ENCODE data around the gene PLCH1. TPM values are rescaled to one million over a fixed set of nuclear protein-coding genes. Genes with fewer than 3 reads are reported as not detected.

PLCH1 gene
- total RNA-seq, 1 donor, result 0.36 TPM

DNA sequence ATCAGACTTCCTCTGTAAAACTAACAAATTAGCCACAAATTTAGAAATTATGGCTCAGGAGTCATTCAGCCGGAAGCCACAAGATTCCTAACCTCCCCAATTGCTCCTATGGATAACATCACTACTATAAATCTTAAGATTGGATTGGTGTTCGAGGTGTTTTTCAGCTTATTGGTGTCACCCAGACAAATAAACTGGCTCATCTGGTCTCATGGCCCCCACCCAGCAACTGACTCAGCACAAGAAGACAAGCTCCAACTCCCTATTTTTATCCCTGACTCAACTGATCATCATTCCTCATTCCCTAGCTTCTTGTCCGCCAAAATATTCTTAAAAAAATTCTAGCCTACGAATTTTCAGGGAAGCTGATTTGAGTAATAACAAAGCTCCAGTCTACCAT lies 316.3 kb downstream of the PLCH1 start:
- H3K27ac ChIP-seq (ENCODE audit: low read depth, low read length), result peak overlapping the region; percentile 17

DNA sequence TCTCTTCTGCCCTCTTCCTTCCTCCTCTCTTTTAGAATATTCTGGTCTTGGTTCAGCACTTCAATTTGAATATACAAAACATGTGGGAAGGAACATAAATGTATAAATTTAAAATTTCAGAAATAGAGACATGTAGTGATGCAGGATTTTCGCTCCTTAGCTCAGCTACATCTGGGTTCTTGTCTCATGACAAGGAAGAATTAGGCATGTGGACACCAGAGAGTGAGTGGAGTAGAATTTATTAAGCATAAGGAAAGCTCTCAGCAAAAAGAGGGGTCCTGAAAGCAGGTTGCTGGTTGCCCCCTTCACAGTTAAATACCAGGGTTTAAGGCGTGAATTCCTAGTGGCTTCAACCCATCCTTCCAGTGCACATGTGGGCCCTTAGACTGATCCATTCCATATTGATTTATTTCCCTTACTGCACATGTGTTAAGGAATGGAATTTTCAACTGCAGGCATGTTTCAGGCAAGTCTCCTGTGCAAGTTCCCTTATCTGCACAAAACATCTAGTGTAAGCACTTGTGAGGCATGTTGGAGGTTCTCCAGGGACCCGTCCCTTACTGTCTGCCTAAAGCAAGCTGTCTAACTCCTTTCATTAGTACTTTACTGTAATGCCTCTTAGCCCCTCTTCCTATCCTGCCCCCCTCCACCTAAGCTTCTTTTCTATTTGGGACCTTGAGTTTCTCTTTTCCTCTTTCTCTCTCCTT lies 318.2 kb downstream of the PLCH1 start:
- no peak for TF ChIP-seq CTCF (IDR thresholded peaks at IDR 0.05; ENCODE audit: extremely low read depth, low read depth, low read length)
- H3K79me2 ChIP-seq (ENCODE audit: insufficient read depth, low read length), result no peaks in the 10 kb centered on the region
- H3K27me3 ChIP-seq (ENCODE audit: insufficient read depth, low read length), result no peaks in the 10 kb centered on the region
- peaks cover 2% of the 10 kb centered on the region for H3K4me1 ChIP-seq (ENCODE audit: insufficient read depth, low read length)
- H3K36me3 ChIP-seq (ENCODE audit: insufficient read depth, low read length), result no peaks in the 10 kb centered on the region
- no peak overlapping the region for H3K4me2 ChIP-seq (ENCODE audit: insufficient read depth, low read length)
- H2AFZ ChIP-seq (ENCODE audit: low read length), result no peak overlapping the region
- DNase-seq (ENCODE audit: insufficient read length, low spot score, missing footprints), result no peak
- H3K27ac ChIP-seq (ENCODE audit: low read depth, low read length), result no peak overlapping the region
- H3K9me3 ChIP-seq (ENCODE audit: low read depth, low read length), result peaks cover 6% of the 10 kb centered on the region
- no peak overlapping the region for H3K4me3 ChIP-seq (ENCODE audit: insufficient read depth, low read length)
- H4K20me1 ChIP-seq (ENCODE audit: insufficient read depth, low read length), result no peaks in the 10 kb centered on the region

More for the DNA sequence above, 316.3 kb downstream of the PLCH1 start:
- H3K4me3 ChIP-seq (ENCODE audit: insufficient read depth, low read length), result no peak overlapping the region
- H2AFZ ChIP-seq (ENCODE audit: low read length), result no peak overlapping the region
- no peaks in the 10 kb centered on the region for H3K79me2 ChIP-seq (ENCODE audit: insufficient read depth, low read length)
- no peaks in the 10 kb centered on the region for H4K20me1 ChIP-seq (ENCODE audit: insufficient read depth, low read length)
- H3K27me3 ChIP-seq (ENCODE audit: insufficient read depth, low read length), result no peaks in the 10 kb centered on the region
- peak overlapping the region; percentile 4 for H3K4me2 ChIP-seq (ENCODE audit: insufficient read depth, low read length)
- no peaks in the 10 kb centered on the region for H3K36me3 ChIP-seq (ENCODE audit: insufficient read depth, low read length)
- peaks cover 2% of the 10 kb centered on the region for H3K4me1 ChIP-seq (ENCODE audit: insufficient read depth, low read length)
- peaks cover 6% of the 10 kb centered on the region for H3K9me3 ChIP-seq (ENCODE audit: low read depth, low read length)
- peak; percentile 44 for DNase-seq (ENCODE audit: insufficient read length, low spot score, missing footprints)
- TF ChIP-seq CTCF (IDR thresholded peaks at IDR 0.05; ENCODE audit: extremely low read depth, low read depth, low read length), result no peak

DNA sequence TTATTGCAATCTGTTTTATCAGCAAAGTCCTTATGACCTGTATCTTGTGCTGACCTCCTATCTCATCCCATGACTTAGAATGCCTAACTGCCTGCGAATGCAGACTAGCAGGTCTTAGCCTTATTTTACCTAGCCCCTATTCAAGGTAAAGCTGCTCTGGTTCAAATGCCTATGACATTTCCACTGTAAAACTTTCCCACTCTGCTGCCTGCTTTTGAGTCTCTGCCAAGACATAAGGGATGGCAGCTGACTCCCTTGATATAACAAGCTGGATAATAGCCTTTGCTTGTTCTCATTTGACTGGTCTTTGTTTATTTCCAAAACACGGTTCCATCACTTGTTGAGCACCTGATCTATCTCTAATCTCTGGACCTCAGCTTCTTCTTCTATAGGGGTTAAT lies 319.5 kb downstream of the PLCH1 start:
- Histone ChIP-seq H3K27ac (ENCODE audit: low read depth, low read length) (no peak overlapping the region), H3K27me3 (ENCODE audit: insufficient read depth, low read length) (no peaks in the 10 kb centered on the region), H3K36me3 (ENCODE audit: insufficient read depth, low read length) (no peaks in the 10 kb centered on the region), H3K4me2 (ENCODE audit: insufficient read depth, low read length) (no peak overlapping the region), H2AFZ (ENCODE audit: low read length) (no peak overlapping the region), H4K20me1 (ENCODE audit: insufficient read depth, low read length) (no peaks in the 10 kb centered on the region), H3K79me2 (ENCODE audit: insufficient read depth, low read length) (no peaks in the 10 kb centered on the region), H3K9me3 (ENCODE audit: low read depth, low read length) (peaks cover 6% of the 10 kb centered on the region), H3K4me3 (ENCODE audit: insufficient read depth, low read length) (no peak overlapping the region), H3K4me1 (ENCODE audit: insufficient read depth, low read length) (peaks cover 2% of the 10 kb centered on the region)
- no peak for DNase-seq (ENCODE audit: insufficient read length, low spot score, missing footprints)
- TF ChIP-seq CTCF (IDR thresholded peaks at IDR 0.05; ENCODE audit: extremely low read depth, low read depth, low read length), result no peak

GRCh38 chr3:155424323-155424710 lies 320.6 kb downstream of the PLCH1 start:
- no peak for TF ChIP-seq CTCF (IDR thresholded peaks at IDR 0.05; ENCODE audit: extremely low read depth, low read depth, low read length)
- Histone ChIP-seq H4K20me1 (ENCODE audit: insufficient read depth, low read length) (no peaks in the 10 kb centered on the region), H3K79me2 (ENCODE audit: insufficient read depth, low read length) (no peaks in the 10 kb centered on the region), H3K4me2 (ENCODE audit: insufficient read depth, low read length) (no peak overlapping the region), H3K27ac (ENCODE audit: low read depth, low read length) (no peak overlapping the region), H3K27me3 (ENCODE audit: insufficient read depth, low read length) (no peaks in the 10 kb centered on the region), H3K9me3 (ENCODE audit: low read depth, low read length) (peaks cover 3% of the 10 kb centered on the region), H3K36me3 (ENCODE audit: insufficient read depth, low read length) (no peaks in the 10 kb centered on the region), H3K4me1 (ENCODE audit: insufficient read depth, low read length) (peaks cover 2% of the 10 kb centered on the region), H3K4me3 (ENCODE audit: insufficient read depth, low read length) (no peak overlapping the region), H2AFZ (ENCODE audit: low read length) (no peak overlapping the region)
- no peak for DNase-seq (ENCODE audit: insufficient read length, low spot score, missing footprints)
